DMS153 (cell line): ENCODE results near the gene PARVB.

ENCODE experiments used
- DNase-seq: peaks from one replicate; lab custom pipeline; 2025; lab: John Stamatoyannopoulos, UW

PARVB gene

DNA sequence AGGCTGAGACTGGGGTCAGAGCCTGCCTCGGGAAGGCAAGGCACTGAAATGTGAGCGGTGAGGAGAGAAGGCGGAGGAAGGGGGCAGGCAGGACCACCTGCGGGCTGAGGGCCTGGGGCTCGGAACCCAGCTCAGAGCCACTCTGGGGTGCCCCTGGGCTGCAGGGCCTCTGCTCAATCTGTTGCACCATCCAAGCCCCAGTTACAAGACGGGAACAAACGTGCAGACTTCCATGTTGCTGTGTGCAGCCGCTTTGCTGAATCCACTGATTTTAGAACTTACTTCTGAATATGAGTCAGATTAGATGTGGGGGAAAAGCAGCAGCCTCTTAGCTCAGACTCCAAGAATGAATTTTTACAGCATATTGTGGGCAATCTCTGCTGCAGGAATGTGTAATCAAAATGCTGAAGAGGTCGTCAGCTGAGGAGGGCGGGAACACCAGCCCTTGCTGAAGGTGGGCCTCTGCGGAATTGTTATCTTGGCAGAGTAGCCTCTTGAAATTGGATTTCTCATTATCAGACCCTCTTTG, 178.2 kb downstream of the PARVB start:
- DNase-seq: no peak

GRCh38 chr22:44203203-44203602, 179.1 kb downstream of the PARVB start:
- no peak for DNase-seq

DNA sequence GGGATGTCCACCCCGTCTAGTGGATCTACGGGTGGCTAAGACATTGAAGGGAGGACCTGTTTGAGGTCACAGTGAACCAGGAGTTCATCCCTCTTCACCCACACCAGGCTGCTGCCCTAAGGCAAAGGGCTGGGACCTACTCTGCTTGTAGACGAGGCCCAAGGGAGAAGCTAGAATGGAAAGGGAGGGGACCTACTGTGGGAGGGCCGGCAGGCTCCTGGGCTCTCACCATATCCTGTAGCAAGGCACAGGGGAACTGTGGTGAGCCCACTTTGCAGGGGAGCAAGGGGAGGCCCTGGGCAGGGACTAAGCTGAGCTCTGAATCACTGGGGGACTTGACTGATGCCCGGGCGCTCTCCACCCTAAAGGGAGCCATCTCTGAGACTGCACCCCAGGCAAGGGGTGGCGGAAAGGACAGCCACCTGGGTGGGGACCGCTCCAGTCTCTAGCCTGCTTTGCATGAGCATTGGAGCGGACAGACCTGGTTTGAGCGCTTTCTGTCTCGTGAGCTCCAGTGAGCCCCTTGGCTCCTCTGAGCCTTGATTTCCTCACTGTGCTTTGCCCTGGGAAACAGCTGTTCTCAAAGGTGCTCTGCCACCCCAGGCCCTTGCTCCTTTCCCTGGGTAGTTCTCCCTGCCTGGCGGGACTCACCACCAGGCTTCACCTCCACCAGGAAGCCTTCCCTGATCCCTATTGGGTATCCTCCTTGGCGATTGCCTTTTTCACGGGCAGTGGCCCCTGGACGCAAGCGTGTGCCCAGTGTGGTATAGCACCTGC, 180.8 kb downstream of the PARVB start:
- no peak for DNase-seq

DNA sequence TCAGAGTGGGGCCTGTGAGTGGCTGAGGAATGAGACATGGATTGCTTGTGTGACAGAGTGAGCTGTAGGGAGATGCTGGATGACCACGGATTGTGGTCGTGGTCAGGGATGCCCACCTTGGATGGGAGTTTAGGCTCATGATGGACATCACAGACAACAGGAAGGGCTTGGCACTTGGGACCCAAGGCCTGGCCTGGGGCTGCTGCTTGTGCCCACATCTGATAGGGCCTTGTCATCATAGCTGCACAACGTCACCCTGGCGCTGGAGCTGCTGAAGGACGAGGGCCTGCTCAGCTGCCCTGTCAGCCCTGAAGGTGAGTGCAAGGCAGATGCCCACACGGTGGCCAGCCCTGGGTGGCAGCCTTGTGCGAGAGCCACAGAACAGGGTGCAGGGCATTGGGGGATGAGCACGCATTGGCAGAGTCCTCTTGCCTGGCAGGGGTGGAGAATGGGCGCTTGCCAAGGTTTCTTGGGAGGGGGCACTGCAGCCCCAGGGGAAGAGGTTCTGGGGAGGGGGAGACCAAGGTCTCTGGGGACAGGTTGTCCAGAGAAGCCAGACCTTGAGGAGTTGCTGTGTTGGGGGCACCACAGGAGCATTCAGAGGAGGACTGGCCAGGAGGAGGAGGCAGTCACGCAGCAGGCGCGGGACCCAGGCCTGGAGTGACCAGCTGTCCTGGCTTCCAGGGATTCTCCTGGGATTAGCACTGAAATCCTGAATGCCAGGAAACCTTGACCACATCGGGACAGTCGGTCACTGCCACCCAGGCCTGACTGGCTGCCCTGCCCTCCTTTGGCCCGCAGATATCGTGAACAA, 181.6 kb downstream of the PARVB start:
- no peak for DNase-seq

DNA sequence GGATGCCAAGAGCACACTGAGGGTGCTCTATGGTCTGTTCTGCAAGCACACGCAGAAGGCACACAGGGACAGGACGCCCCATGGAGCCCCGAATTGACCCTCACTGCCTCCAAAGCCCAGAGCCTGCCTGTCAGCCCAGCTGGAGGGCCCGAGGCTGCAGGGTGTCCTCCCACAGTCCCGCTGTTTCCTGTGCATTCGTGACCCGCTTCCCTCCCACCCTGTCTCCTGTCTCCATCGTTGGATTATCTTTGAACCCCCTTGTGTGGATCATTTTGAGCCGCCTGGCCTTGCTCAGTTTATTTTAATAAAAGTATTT, 182.2 kb downstream of the PARVB start:
- no peak for DNase-seq

DNA sequence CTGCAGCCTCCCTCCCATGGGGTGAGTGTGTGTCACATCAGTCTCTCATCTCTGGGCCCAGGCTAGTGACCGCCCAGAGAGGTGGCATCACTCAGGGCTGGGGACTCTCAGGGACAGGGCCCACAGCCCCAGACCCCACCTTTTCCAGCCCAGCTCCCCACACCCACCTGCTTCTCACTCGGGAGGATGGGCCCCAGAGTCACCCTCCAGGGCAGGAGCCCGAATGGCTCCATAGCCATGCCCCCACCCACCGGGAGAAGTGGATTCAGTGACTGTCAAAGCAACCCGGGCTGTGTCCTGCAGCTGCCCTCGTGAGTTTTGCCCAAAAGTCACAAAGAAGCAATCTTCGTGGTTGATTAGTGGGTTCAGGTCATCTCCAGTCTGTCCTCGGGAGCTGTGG, 182.6 kb downstream of the PARVB start:
- DNase-seq: no peak

GRCh38 chr22:44207173-44207980, 183.3 kb downstream of the PARVB start:
- DNase-seq: no peak

GRCh38 chr22:44207981-44208317, 183.8 kb downstream of the PARVB start:
- no peak for DNase-seq

DNA sequence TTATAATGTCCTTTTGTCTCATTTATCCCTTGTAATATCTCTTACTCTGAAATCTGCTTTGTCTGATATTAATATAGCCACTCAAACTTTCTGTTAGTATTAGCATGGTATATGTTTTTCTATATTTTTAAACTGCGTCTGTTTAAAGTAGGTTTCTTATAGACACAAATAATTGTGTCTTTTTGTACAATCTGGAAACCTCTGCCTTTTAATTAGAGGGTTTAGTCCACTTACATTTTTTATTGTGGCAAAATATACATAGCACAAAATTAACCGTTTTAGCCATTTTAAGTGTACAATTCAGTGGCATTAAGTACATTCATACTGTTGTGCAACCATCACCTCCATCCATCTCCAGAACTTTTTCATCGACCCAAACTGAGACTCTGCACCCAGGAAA, 185.2 kb downstream of the PARVB start:
- DNase-seq: no peak

DNA sequence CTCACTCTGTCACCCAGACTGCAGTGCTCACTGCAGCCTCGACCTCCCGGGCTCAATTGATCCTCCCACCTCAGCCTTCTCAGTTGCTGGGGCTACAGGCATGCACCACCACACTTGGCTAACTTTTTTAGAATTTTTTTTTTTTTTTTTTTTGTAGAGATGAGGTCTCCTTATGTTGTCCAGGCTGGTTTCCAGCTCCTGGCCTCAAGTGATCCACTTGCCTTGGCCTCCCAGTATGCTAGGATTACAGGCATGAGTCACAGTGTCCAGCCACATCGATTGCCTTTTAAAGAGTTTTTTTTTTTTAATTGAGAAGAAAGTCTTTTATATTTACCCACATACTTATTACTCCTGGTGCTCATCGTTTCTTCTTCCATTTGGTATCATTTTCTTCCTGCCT, 186.6 kb downstream of the PARVB start:
- DNase-seq: no peak

- no peak for DNase-seq
Observed at GRCh38 chr22:44211256-44211945, 187.3 kb downstream of the PARVB start.

DNA sequence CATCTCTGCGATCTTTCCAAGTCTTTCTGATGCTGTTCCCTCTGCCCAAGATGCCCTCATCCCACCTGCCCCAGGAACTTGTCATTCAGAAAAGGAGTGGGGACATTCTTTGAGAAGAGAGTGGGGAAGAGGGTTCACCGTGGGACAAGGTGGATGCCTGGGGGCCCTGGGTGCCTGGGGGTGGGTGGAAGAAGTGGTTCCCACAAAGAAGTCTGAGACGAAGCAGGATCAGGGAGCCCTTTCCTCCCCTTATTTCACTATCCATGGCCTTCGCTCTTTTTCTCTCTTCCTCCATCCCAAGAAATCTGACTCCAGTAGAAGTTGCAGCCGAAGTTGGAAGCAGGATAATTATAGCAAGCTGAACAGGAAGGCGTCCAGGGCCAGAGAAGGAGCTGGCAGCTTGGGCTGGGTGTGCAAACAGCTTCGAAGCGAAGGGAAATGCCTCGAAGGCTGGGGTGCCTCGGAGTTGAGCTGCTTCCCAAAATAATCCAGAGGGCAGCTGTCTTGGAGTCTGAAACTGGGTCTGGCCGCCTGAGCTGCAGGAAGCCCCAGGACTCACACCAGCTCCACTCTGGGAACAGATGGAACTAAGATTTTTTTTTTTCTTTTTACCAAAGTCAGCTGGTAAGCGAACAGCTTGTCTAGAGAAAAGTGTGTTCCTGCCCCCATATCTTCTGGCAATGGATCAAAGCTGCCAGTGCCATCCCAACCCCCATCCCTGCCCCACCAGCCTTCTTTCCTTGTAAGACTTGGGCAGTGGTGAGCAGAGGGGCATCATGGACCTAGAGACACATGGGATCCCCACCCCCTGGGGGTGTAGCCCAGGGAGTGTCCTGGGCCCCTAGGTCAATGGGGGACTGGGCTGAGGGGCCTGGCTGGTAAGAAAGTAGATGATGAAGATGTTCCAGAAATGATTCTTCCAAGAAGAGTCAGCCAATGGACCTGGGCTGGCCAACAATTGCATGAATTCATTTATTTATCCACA, 188.1 kb downstream of the PARVB start:
- no peak for DNase-seq

GRCh38 chr22:44212936-44213335, 188.8 kb downstream of the PARVB start:
- no peak for DNase-seq

- no peak for DNase-seq
Observed at GRCh38 chr22:44213489-44214043, 189.5 kb downstream of the PARVB start.

DNA sequence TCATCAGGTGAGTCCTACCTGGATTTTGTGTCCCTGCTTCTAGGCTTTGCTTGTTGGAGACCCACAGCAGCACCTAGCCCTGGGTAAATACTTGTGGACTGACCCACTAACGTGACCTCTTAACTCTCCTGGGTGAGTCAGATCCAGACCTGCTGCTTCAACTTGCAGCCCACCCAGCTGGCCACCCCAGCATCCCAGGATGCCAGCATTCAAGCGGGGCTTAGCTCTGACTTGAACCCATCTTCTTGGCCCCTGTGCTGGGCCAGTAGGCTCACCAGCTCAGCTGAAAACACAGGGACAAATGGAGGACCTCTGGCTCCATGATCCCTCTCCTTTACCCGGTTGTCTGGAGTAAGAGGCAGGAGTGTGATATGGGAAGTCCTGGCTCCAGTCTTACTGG, 190.1 kb downstream of the PARVB start:
- DNase-seq: no peak

DNA sequence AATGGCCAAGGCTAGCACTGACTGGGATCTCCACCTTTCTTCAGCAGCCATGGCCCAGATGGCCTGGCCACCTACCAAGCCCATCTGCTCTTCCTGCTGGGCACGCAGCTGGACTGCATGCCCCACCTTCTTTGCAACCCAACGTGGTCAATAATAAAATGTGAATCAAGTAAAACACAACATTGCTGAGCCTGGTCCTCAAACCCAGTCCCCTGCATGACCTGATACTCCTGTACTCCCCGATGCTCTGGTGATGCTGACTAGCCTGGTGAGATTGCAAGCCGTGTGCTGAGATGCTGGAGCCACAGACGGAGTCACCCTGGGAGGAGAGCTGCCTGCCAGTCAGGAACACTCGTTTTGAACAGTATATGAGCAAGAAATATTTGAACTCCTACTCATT, 190.7 kb downstream of the PARVB start:
- DNase-seq: no peak

GRCh38 chr22:44215287-44215686, 191.2 kb downstream of the PARVB start:
- no peak for DNase-seq

DNA sequence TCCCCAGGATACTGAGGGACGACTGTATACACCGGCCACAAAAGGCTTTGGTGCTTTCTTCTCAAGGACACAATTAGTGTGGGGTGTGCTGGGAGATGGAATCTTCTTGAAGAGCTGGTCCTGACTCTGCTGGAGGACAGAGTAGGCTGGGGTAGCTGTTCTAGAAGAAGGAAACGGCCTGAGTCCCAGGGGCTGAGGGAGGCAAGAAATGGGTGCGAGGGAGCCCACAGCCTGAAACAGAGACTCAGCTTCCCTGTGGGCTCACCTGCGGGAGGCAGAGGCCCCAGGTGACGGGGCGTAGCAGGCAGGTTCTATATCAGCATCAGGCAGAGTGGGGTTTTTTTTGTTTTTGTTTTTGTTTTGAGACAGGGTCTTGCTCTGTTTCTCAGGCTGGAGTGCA, 193.2 kb downstream of the PARVB start:
- no peak for DNase-seq

DNA sequence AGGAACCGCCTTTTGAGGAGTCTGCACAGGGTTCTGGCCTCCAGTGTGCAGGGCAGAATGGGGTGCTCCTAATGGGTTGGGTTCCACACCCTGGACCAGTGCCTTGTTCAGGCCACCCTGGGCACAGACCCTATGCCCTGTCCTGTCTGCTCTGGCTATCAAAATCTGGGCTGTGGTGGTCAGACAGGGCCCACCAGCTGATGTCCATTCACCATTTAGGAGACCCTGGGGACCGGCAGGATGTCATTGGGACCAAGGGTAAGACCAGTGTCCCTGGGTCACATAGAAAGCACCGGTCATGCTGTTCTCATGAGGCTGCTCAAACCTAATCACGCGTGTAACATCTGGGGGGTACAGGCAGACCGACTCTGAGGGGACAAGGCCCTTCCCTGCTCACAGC, 194.0 kb downstream of the PARVB start:
- DNase-seq: no peak

GRCh38 chr22:44219101-44219870, 195.2 kb downstream of the PARVB start:
- DNase-seq: no peak
